A549 (cell line): ENCODE measurements around the gene POLR1C.

Experiments
- FOSL2 ChIP-seq, 2 experiments: fragments of 450-650 bp in 1 of 2; fragments of >200 bp in 1 of 2; sonication (Bioruptor Twin) in 1 of 2; formaldehyde crosslinking; IDR thresholded peaks; 2 replicates each; pipeline versions ENCODE4 v1.5.0 to v1.6.1; 2016 to 2020; ENCODE audit warnings: mild to moderate bottlenecking in 1 of 2, moderate library complexity in 1 of 2
- KDM1A ChIP-seq: fragments of 200-600 bp; sonication (generic); IDR thresholded peaks from 2 replicates; pipeline ENCODE4 v1.6.1; 2016; ENCODE audit warnings: low read depth, mild to moderate bottlenecking
- POLR2A ChIP-seq: IDR thresholded peaks from 2 replicates; pipeline ENCODE4 v1.6.1; 2012; ENCODE audit warnings: mild to moderate bottlenecking, low read length
- POLR2AphosphoS2 ChIP-seq: conservative IDR thresholded peaks from 2 replicates; pipeline ENCODE4 v1.6.1; 2012; ENCODE audit warnings: low read length, improper control_type of control experiment, inconsistent platforms
- RFX5 ChIP-seq: fragments of 450-650 bp; IDR thresholded peaks from 2 replicates; pipeline ENCODE4 v1.7.1; 2014; ENCODE audit warnings: antibody characterized with exemption, mild to moderate bottlenecking, moderate library complexity
- SMC3 ChIP-seq: fragments of >200 bp; sonication (Bioruptor Twin); formaldehyde crosslinking; IDR thresholded peaks from 3 replicates; pipeline ENCODE4 v1.6.1; 2018; ENCODE audit warnings: inconsistent platforms
- ZC3H11A ChIP-seq: fragments of 450-650 bp; IDR thresholded peaks from 2 replicates; pipeline ENCODE4 v1.6.1; 2014; ENCODE audit warnings: antibody characterized with exemption, mild to moderate bottlenecking
- TF ChIP-seq, protein P1 (sequence below): IDR thresholded peaks from 2 replicates; pipeline ENCODE4 v1.6.1; 2012
- TF ChIP-seq, protein P2 (sequence below): fragments of 200-600 bp; sonication (generic); IDR thresholded peaks from 2 replicates; pipeline ENCODE4 v1.6.1; 2016; ENCODE audit warnings: antibody characterized with exemption, mild to moderate bottlenecking, moderate library complexity
- TF ChIP-seq, protein P3 (sequence below): fragments of >200 bp; sonication (Bioruptor Twin); formaldehyde crosslinking; IDR thresholded peaks from 3 replicates; pipeline ENCODE4 v1.5.1; 2016

DNA sequence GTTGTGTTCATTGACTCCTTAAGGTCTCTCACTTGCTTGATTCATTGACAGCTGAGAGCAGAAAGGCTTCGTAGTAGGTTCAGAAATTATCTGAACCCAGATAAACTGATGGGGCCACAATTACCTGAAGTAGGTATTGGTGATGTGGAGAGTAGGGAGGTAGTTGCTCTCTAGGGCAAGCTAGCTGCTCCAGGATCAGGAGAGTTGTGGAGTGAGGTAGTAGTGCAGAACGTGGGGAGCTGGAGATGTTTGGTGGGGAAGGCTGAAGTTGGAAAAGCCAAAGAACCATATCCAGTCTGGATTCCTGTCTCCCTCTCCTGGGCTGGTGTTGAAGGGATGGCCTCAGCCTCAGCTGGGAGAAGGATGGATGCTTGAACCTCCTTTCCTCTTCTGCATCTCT is 23.7 kb upstream of the POLR1C start:
- TF ChIP-seq POLR2A, result no peak
- TF ChIP-seq, protein P1, sequence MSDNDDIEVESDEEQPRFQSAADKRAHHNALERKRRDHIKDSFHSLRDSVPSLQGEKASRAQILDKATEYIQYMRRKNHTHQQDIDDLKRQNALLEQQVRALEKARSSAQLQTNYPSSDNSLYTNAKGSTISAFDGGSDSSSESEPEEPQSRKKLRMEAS, result no peak
- no peak for TF ChIP-seq FOSL2 (IDR thresholded peaks at IDR 0.05)
- TF ChIP-seq FOSL2 (CRISPR knock-in tag; IDR thresholded peaks at IDR 0.05), result no peak
- TF ChIP-seq, protein P2, sequence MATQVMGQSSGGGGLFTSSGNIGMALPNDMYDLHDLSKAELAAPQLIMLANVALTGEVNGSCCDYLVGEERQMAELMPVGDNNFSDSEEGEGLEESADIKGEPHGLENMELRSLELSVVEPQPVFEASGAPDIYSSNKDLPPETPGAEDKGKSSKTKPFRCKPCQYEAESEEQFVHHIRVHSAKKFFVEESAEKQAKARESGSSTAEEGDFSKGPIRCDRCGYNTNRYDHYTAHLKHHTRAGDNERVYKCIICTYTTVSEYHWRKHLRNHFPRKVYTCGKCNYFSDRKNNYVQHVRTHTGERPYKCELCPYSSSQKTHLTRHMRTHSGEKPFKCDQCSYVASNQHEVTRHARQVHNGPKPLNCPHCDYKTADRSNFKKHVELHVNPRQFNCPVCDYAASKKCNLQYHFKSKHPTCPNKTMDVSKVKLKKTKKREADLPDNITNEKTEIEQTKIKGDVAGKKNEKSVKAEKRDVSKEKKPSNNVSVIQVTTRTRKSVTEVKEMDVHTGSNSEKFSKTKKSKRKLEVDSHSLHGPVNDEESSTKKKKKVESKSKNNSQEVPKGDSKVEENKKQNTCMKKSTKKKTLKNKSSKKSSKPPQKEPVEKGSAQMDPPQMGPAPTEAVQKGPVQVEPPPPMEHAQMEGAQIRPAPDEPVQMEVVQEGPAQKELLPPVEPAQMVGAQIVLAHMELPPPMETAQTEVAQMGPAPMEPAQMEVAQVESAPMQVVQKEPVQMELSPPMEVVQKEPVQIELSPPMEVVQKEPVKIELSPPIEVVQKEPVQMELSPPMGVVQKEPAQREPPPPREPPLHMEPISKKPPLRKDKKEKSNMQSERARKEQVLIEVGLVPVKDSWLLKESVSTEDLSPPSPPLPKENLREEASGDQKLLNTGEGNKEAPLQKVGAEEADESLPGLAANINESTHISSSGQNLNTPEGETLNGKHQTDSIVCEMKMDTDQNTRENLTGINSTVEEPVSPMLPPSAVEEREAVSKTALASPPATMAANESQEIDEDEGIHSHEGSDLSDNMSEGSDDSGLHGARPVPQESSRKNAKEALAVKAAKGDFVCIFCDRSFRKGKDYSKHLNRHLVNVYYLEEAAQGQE, result no peak
- TF ChIP-seq KDM1A, result no peak
- no peak for TF ChIP-seq POLR2AphosphoS2
- TF ChIP-seq ZC3H11A, result no peak
- TF ChIP-seq RFX5, result no peak
- TF ChIP-seq SMC3, result no peak
- TF ChIP-seq, protein P3, sequence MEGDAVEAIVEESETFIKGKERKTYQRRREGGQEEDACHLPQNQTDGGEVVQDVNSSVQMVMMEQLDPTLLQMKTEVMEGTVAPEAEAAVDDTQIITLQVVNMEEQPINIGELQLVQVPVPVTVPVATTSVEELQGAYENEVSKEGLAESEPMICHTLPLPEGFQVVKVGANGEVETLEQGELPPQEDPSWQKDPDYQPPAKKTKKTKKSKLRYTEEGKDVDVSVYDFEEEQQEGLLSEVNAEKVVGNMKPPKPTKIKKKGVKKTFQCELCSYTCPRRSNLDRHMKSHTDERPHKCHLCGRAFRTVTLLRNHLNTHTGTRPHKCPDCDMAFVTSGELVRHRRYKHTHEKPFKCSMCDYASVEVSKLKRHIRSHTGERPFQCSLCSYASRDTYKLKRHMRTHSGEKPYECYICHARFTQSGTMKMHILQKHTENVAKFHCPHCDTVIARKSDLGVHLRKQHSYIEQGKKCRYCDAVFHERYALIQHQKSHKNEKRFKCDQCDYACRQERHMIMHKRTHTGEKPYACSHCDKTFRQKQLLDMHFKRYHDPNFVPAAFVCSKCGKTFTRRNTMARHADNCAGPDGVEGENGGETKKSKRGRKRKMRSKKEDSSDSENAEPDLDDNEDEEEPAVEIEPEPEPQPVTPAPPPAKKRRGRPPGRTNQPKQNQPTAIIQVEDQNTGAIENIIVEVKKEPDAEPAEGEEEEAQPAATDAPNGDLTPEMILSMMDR, result no peak
